CD4-positive, alpha-beta T cell treated with Interleukin-15 for 4 hours (primary cell): ENCODE data around the gene ELMOD3.
A peak's percentile ranks its signal among the peaks of the same experiment; 100 is the strongest.
"Not testable (repeated sequence)": the region's sequence is repeated elsewhere in the genome, so short reads cannot be mapped to it uniquely, and the experiment has no call there.

ENCODE experiments used
- DNase-seq: peaks from one replicate; pipeline ENCODE4 v3.0.0-alpha.2; 2020; ENCODE audit warnings: low spot score

The ELMOD3 gene

GRCh38 chr2:85354286-85355072, at the start of gene ELMOD3, which contains the start of gene RETSAT:
Gene ELMOD3 (plus strand): TSS chr2:85354769. CDS start chr2:85357199, 2,430 bp downstream.
Gene RETSAT (minus strand): TSS chr2:85354528. CDS start chr2:85354507, 21 bp downstream.
- DNase-seq = peak; percentile 99

- DNase-seq = no peak
These were observed 47.1 kb upstream of the ELMOD3 start for GRCh38 chr2:85307527-85307897.

- no peak for DNase-seq
These were observed 46.4 kb upstream of the ELMOD3 start for GRCh38 chr2:85308201-85308600.

- no peak for DNase-seq
These were observed 45.5 kb upstream of the ELMOD3 start for GRCh38 chr2:85308896-85309555.

- no peak for DNase-seq
These were observed 44.8 kb upstream of the ELMOD3 start for GRCh38 chr2:85309699-85310321.

- no peak for DNase-seq
These were observed 44.2 kb upstream of the ELMOD3 start for GRCh38 chr2:85310330-85310729.

- DNase-seq = no peak
These were observed 42.2 kb upstream of the ELMOD3 start for GRCh38 chr2:85312404-85312803.

GRCh38 chr2:85314884-85315242, 39.7 kb upstream of the ELMOD3 start:
- DNase-seq = no peak

GRCh38 chr2:85315921-85316320, 38.6 kb upstream of the ELMOD3 start:
- DNase-seq = not testable (repeated sequence)

- DNase-seq = no peak
These were observed 36.1 kb upstream of the ELMOD3 start for GRCh38 chr2:85318222-85319074.

GRCh38 chr2:85319796-85320195, 34.8 kb upstream of the ELMOD3 start:
- no peak for DNase-seq

GRCh38 chr2:85323351-85323987, 31.1 kb upstream of the ELMOD3 start:
- DNase-seq = no peak

- DNase-seq = not testable (repeated sequence)
These were observed 30.6 kb upstream of the ELMOD3 start for GRCh38 chr2:85323988-85324367.

- no peak for DNase-seq
These were observed 29.7 kb upstream of the ELMOD3 start for GRCh38 chr2:85324639-85325465.

GRCh38 chr2:85325466-85325811, 29.1 kb upstream of the ELMOD3 start:
- DNase-seq = no peak

GRCh38 chr2:85326406-85327159, 28.0 kb upstream of the ELMOD3 start:
- DNase-seq = peak; percentile 49

- DNase-seq = peak; percentile 52
These were observed 27.3 kb upstream of the ELMOD3 start for GRCh38 chr2:85327160-85327821.

GRCh38 chr2:85327822-85328617, 26.5 kb upstream of the ELMOD3 start, which contains the start of gene TGOLN2:
Gene TGOLN2 (minus strand): TSS chr2:85327989. CDS start chr2:85327962, 27 bp downstream.
- peak; percentile 92 for DNase-seq
